Stomach (tissue), 9 donors: ENCODE data around the gene RWDD3. TPM values are rescaled to one million over a fixed set of nuclear protein-coding genes. Genes with fewer than 3 reads are reported as not detected.

Source experiments
- DNase-seq, 2 donors: peaks; one replicate each; pipeline versions ENCODE4 v3.0.0 to v3.0.0-alpha.2; 2013 to 2019
- H3K27ac ChIP-seq, 5 donors: fragments of 200-600 bp in 4 of 5; sonication (generic) in 4 of 5; one replicate each; pipeline ENCODE4 v1.5.1; 2013 to 2019; ENCODE audit warnings: mild to moderate bottlenecking in 1 of 5, moderate library complexity in 1 of 5
- H3K27me3 ChIP-seq, 3 donors: fragments of 200-600 bp; sonication (generic); one replicate each; pipeline ENCODE4 v1.5.1; 2017 to 2019; ENCODE audit warnings: mixed run types in 1 of 3
- H3K36me3 ChIP-seq, 4 donors: fragments of 200-600 bp; sonication (generic); 1 replicate in 3 of 4; 2 replicates in 1 of 4; pipeline ENCODE4 v1.5.1; 2016 to 2019
- H3K4me1 ChIP-seq, 4 donors: fragments of 200-600 bp; sonication (generic); one replicate each; pipeline ENCODE4 v1.5.1; 2016 to 2019
- H3K4me3 ChIP-seq, 4 donors: fragments of 200-600 bp; sonication (generic) in 3 of 4; one replicate each; pipeline ENCODE4 v1.5.1; 2016 to 2019; ENCODE audit warnings: mild to moderate bottlenecking in 1 of 4
- H3K9me3 ChIP-seq, 4 donors: fragments of 200-600 bp; sonication (generic); one replicate each; pipeline ENCODE4 v1.5.1; 2016 to 2019
- CTCF ChIP-seq, 7 experiments: fragments of 450-650 bp in 4 of 7; fragments of 200-600 bp in 3 of 7; sonication (generic) in 3 of 7; IDR thresholded peaks; one replicate each; pipeline ENCODE4 v1.5.1; 2016 to 2019; ENCODE audit warnings: antibody characterized with exemption in 7 of 7, control low read depth in 2 of 7, mild to moderate bottlenecking in 1 of 7
- EP300 ChIP-seq: sonication (generic); formaldehyde crosslinking; IDR thresholded peaks from one replicate; pipeline ENCODE4 v1.6.1; 2017; ENCODE audit warnings: antibody characterized with exemption
- POLR2A ChIP-seq, 4 donors: fragments of 450-650 bp; IDR thresholded peaks; one replicate each; pipeline ENCODE4 v1.6.1; 2016; ENCODE audit warnings: antibody characterized with exemption in 4 of 4, control low read depth in 2 of 4, mild to moderate bottlenecking in 1 of 4, moderate library complexity in 1 of 4
- POLR2AphosphoS5 ChIP-seq, 3 donors: sonication (generic); formaldehyde crosslinking; IDR thresholded peaks; one replicate each; pipeline ENCODE4 v1.6.1; 2016; ENCODE audit warnings: antibody characterized with exemption in 3 of 3
- WGBS, 5 donors: extraction: QIAGEN DNeasy Blood & Tissue Kit in 3 of 5; methylation state at CpG; one replicate each; pipeline versions ENCODE4 v1.1.5 to v1.1.7; 2013 to 2018; 5-methylcytosine and 5-hydroxymethylcytosine counted together
- intact Hi-C: fragments of 100-400 bp; cut with DNase I; formaldehyde crosslinking; loops from one replicate; pipeline ENCODE4 v1.15.1; 2023; ENCODE audit warnings: low total_unique reads
- polyA plus RNA-seq, 3 donors: library from polyadenylated mRNA; stranded (reverse); fragments of 200-250 nt; gene quantifications; one replicate each; pipeline ENCODE4 v1.2.3, GENCODE V29; 2013
- total RNA-seq, 5 donors: library from RNA; depleted of rRNA; stranded (reverse); fragments of >200 nt; gene quantifications; one replicate each; pipeline versions ENCODE4 v1.1.0 to v1.2.3, GENCODE V29; 2014 to 2016
- donor health status: healthy with polysubstance abuse.
- donor health status: Bipolar disorder and iron deficiency.
- donor health status: healthy.

RWDD3 gene
- total and polyA plus RNA-seq, 8 donors, result 8.1 to 36.2 (median 19.9) TPM

DNA sequence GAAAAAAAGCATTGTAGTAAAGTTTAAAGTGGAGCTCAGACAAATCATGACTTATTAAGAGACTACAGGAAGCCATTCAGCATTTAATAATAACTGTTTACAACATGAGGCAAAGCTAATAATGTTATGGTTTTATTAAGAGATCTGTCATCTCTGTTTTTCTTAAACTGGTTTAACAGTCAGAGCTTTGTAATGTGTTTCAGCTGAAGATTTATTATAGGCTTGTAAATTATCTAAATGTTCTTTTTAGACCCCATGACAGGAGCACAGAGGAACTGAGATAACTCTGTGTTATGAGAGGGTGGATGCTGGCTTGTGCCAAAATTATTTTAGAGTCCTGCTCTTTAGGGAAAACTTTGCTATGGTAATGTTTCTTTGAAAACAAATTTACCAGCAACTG is 38.0 kb upstream of the RWDD3 start:
- intact Hi-C loops, result no loop called here
- Histone ChIP-seq H3K9me3 (no peaks in the 10 kb centered on the region), H3K27ac (no peak overlapping the region), H3K4me3 (no peak overlapping the region), H3K27me3 (no peaks in the 10 kb centered on the region), H3K36me3 (no peaks in the 10 kb centered on the region), H3K4me1 (peaks cover 0 to 27% (median 13%) of the 10 kb centered on the region in 4 donors)
- DNase-seq, result no peak
- TF ChIP-seq POLR2AphosphoS5 (IDR thresholded peaks at IDR 0.05), result no peak
- no peak for TF ChIP-seq EP300

- no peak overlapping the region for H3K4me3 ChIP-seq
- WGBS, 5 donors, result 18 to 35% (median 23%) methylated on average over 1 of the region's 1 CpG
- no peaks in the 10 kb centered on the region for H3K36me3 ChIP-seq
- H3K27me3 ChIP-seq, result no peaks in the 10 kb centered on the region
- no peak for TF ChIP-seq POLR2AphosphoS5 (IDR thresholded peaks at IDR 0.05)
- no peak for TF ChIP-seq CTCF (IDR thresholded peaks at IDR 0.05)
- no peak for TF ChIP-seq EP300
- TF ChIP-seq POLR2A (IDR thresholded peaks at IDR 0.05), result no peak
- peaks cover 0 to 27% (median 13%) of the 10 kb centered on the region in 4 donors for H3K4me1 ChIP-seq
- intact Hi-C loops, result no loop called here
- no peak for DNase-seq
- no peaks in the 10 kb centered on the region for H3K9me3 ChIP-seq
- no peak overlapping the region for H3K27ac ChIP-seq
Observed at GRCh38 chr1:95197616-95198252, 36.3 kb upstream of the RWDD3 start.

GRCh38 chr1:95201905-95202304 is 32.1 kb upstream of the RWDD3 start:
- Histone ChIP-seq H3K9me3 (no peaks in the 10 kb centered on the region), H3K27me3 (no peaks in the 10 kb centered on the region), H3K4me1 (peaks cover 0 to 21% (median 6%) of the 10 kb centered on the region in 4 donors), H3K4me3 (no peak overlapping the region), H3K27ac (no peak overlapping the region), H3K36me3 (no peaks in the 10 kb centered on the region)
- intact Hi-C loops, result no loop called here
- no peak for TF ChIP-seq POLR2A (IDR thresholded peaks at IDR 0.05)
- no peak for TF ChIP-seq EP300
- TF ChIP-seq CTCF (IDR thresholded peaks at IDR 0.05), result no peak
- TF ChIP-seq POLR2AphosphoS5 (IDR thresholded peaks at IDR 0.05), result no peak
- DNase-seq, result no peak

DNA sequence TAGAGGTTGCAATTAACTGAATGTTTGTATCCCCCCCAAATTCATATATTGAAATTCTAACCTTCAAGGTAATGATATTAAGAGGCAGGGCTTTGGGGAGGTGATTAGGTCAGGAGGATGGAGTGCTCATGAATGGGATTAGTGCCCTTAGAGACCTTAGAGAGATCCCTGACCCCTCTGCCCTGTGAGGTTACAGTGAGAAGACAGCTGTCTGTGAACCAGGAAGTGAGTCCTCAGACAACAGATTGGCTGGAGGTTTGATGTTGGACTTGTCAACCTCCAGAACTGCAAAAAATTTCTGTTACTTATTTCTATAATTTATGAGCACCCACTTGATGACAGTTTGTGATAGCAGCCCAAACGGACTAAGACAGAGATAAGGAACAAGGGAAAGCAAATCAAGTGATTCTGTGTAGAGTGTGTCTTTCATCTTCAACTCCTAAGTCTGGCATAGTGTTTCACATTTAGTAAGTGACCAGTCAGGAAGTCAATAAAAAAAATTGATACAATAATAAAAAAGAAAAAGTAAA is 30.0 kb upstream of the RWDD3 start:
- DNase-seq, result no peak
- Histone ChIP-seq H3K27me3 (no peaks in the 10 kb centered on the region), H3K4me1 (peaks cover 0 to 16% (median 0%) of the 10 kb centered on the region in 4 donors), H3K9me3 (no peaks in the 10 kb centered on the region), H3K36me3 (no peaks in the 10 kb centered on the region), H3K4me3 (no peak overlapping the region), H3K27ac (no peak overlapping the region)
- intact Hi-C loops, result no loop called here
- TF ChIP-seq POLR2AphosphoS5 (IDR thresholded peaks at IDR 0.05), result no peak
- no peak for TF ChIP-seq EP300
- TF ChIP-seq CTCF (IDR thresholded peaks at IDR 0.05), result no peak
- TF ChIP-seq POLR2A (IDR thresholded peaks at IDR 0.05), result no peak
- 9 to 32% (median 22%) methylated on average over 1 of the region's 1 CpG for WGBS, 5 donors

DNA sequence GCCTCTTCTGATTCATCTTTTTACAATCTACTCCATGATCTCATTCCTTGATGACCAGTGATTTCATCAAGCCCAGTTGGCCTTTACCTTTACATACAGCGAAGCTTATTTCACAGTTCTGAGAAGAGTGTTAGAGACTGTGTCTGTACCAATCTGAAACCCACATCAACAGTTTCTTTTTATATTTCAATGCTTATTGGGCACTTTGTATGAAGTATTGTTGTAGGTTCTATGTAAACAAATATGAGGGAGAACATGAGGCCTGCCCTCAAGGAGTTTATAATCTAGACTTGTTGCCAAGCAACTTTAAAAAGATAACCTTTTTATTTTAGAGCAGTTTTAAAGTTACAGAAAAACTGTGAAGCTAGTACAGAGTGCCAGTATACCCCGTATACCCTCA is 27.5 kb upstream of the RWDD3 start:
- TF ChIP-seq CTCF (IDR thresholded peaks at IDR 0.05) (no peak), EP300 (no peak), POLR2A (IDR thresholded peaks at IDR 0.05) (no peak), POLR2AphosphoS5 (IDR thresholded peaks at IDR 0.05) (no peak)

More for the DNA sequence above, 27.5 kb upstream of the RWDD3 start:
- H3K27ac ChIP-seq, result no peak overlapping the region
- no peak overlapping the region for H3K4me3 ChIP-seq
- H3K4me1 ChIP-seq, result peaks cover 0 to 16% (median 0%) of the 10 kb centered on the region in 4 donors
- 93 to 98% (median 96%) methylated on average over 2 of the region's 2 CpGs for WGBS, 5 donors
- H3K36me3 ChIP-seq, result no peaks in the 10 kb centered on the region
- intact Hi-C loops, result no loop called here
- no peaks in the 10 kb centered on the region for H3K27me3 ChIP-seq
- no peaks in the 10 kb centered on the region for H3K9me3 ChIP-seq
- DNase-seq, result no peak
